NCI-H2107 (cell line): ENCODE measurements around the gene SEPTIN8.

Source experiments
- DNase-seq: peaks from one replicate; lab custom pipeline; 2025; lab: John Stamatoyannopoulos, UW

Gene SEPTIN8

GRCh38 chr5:132777209-132778069 is at the start of gene SEPTIN8:
Gene SEPTIN8, minus strand, starts transcription at chr5:132777239. Its CDS starts 102 bp downstream, at chr5:132777137.
- no peak for DNase-seq

GRCh38 chr5:132826424-132827082 is 49.5 kb upstream of the SEPTIN8 start:
- DNase-seq: no peak

- no peak for DNase-seq
Measured at GRCh38 chr5:132825834-132826391, 48.9 kb upstream of the SEPTIN8 start.

GRCh38 chr5:132825033-132825833 is 48.2 kb upstream of the SEPTIN8 start:
- DNase-seq: no peak

- no peak for DNase-seq
Measured at GRCh38 chr5:132824426-132824825, 47.4 kb upstream of the SEPTIN8 start.

GRCh38 chr5:132823481-132824050 is 46.5 kb upstream of the SEPTIN8 start:
- DNase-seq: no peak

GRCh38 chr5:132822650-132823480 is 45.8 kb upstream of the SEPTIN8 start:
- DNase-seq: no peak

- no peak for DNase-seq
Measured at GRCh38 chr5:132821791-132822190, 44.8 kb upstream of the SEPTIN8 start.

GRCh38 chr5:132821350-132821749 is 44.3 kb upstream of the SEPTIN8 start:
- no peak for DNase-seq

GRCh38 chr5:132820162-132820754 is 43.2 kb upstream of the SEPTIN8 start:
- peak; percentile 68 for DNase-seq

GRCh38 chr5:132819468-132819867 is 42.4 kb upstream of the SEPTIN8 start:
- no peak for DNase-seq

GRCh38 chr5:132817011-132817410 is 40.0 kb upstream of the SEPTIN8 start:
- no peak for DNase-seq

GRCh38 chr5:132816554-132816953 is 39.5 kb upstream of the SEPTIN8 start:
- no peak for DNase-seq

GRCh38 chr5:132816083-132816482 is 39.0 kb upstream of the SEPTIN8 start:
- no peak for DNase-seq

- DNase-seq: no peak
Measured at GRCh38 chr5:132815454-132815853, 38.4 kb upstream of the SEPTIN8 start.

GRCh38 chr5:132814503-132815294 is 37.7 kb upstream of the SEPTIN8 start:
- DNase-seq: no peak

GRCh38 chr5:132813599-132814502 is 36.8 kb upstream of the SEPTIN8 start:
- no peak for DNase-seq

- DNase-seq: no peak
Measured at GRCh38 chr5:132812781-132813598, 36.0 kb upstream of the SEPTIN8 start, which contains the start of gene SOWAHA. Gene SOWAHA, plus strand, starts transcription at chr5:132813302. Its CDS starts 320 bp downstream, at chr5:132813622.
